Measurements from ENCODE around the gene CLN6.

Gene CLN6

GRCh38 chr15:68229386-68230156, at the start of gene CLN6:
Gene CLN6, minus strand, starts transcription at chr15:68229728. Its CDS starts 144 bp downstream, at chr15:68229584.
- peak; percentile 83 for DNase-seq

- no peak for DNase-seq
These were observed 49.3 kb upstream of the CLN6 start for GRCh38 chr15:68278595-68279405.

- no peak for DNase-seq
These were observed 48.7 kb upstream of the CLN6 start for GRCh38 chr15:68278345-68278594.

- DNase-seq: peak; percentile 85
These were observed 48.2 kb upstream of the CLN6 start, which contains the start of gene FEM1B for GRCh38 chr15:68277603-68278344. Gene FEM1B, plus strand, starts transcription at chr15:68277745. Its CDS starts 673 bp downstream, at chr15:68278418.

- DNase-seq: no peak
These were observed 47.6 kb upstream of the CLN6 start for GRCh38 chr15:68277131-68277602.

GRCh38 chr15:68276668-68277067, 47.1 kb upstream of the CLN6 start:
- DNase-seq: no peak

GRCh38 chr15:68275165-68275746, 45.7 kb upstream of the CLN6 start:
- DNase-seq: no peak

GRCh38 chr15:68274201-68274848, 44.8 kb upstream of the CLN6 start:
- no peak for DNase-seq

- DNase-seq: no peak
These were observed 43.3 kb upstream of the CLN6 start for GRCh38 chr15:68272721-68273271.

GRCh38 chr15:68271854-68272471, 42.4 kb upstream of the CLN6 start:
- no peak for DNase-seq

GRCh38 chr15:68268405-68268804, 38.9 kb upstream of the CLN6 start:
- no peak for DNase-seq

GRCh38 chr15:68265674-68266073, 36.1 kb upstream of the CLN6 start:
- no peak for DNase-seq

- DNase-seq: no peak
These were observed 35.6 kb upstream of the CLN6 start for GRCh38 chr15:68265081-68265480.

GRCh38 chr15:68264282-68264681, 34.8 kb upstream of the CLN6 start:
- no peak for DNase-seq

- no peak for DNase-seq
These were observed 33.2 kb upstream of the CLN6 start for GRCh38 chr15:68262514-68263356.

GRCh38 chr15:68261980-68262379, 32.5 kb upstream of the CLN6 start:
- DNase-seq: no peak

- DNase-seq: no peak
These were observed 31.7 kb upstream of the CLN6 start for GRCh38 chr15:68261241-68261640.

GRCh38 chr15:68259883-68260282, 30.4 kb upstream of the CLN6 start:
- DNase-seq: no peak

- peak; percentile 8 for DNase-seq
These were observed 29.2 kb upstream of the CLN6 start for GRCh38 chr15:68258692-68259091.

GRCh38 chr15:68256675-68257450, 27.3 kb upstream of the CLN6 start:
- peak; percentile 73 for DNase-seq
